Neural cell (in vitro differentiated cells): ENCODE data around the gene USP12.

Experiments
- CTCF ChIP-seq: fragments of 450-650 bp; IDR thresholded peaks from 2 replicates; pipeline ENCODE4 v1.5.1; 2014; ENCODE audit warnings: antibody characterized with exemption, mild to moderate bottlenecking, moderate library complexity; ENCODE audit not compliant: poor library complexity, severe bottlenecking
- EP300 ChIP-seq: fragments of 450-650 bp; conservative IDR thresholded peaks from 2 replicates; pipeline ENCODE4 v1.6.1; 2014; ENCODE audit warnings: antibody characterized with exemption, mild to moderate bottlenecking, moderate library complexity; ENCODE audit not compliant: poor library complexity, severe bottlenecking
- EZH2 ChIP-seq: fragments of 200-600, 300-800 bp; shearing (Covaris generic), sonication (generic); IDR thresholded peaks from 2 replicates; pipeline ENCODE4 v1.6.1; 2014; ENCODE audit warnings: antibody characterized with exemption, low read length, borderline replicate concordance, mild to moderate bottlenecking; ENCODE audit not compliant: insufficient read depth, poor library complexity, severe bottlenecking
- MXI1 ChIP-seq: fragments of 450-650 bp; conservative IDR thresholded peaks from 2 replicates; pipeline ENCODE4 v1.6.1; 2014; ENCODE audit warnings: antibody characterized with exemption, mild to moderate bottlenecking; ENCODE audit not compliant: poor library complexity, severe bottlenecking
- SMC3 ChIP-seq: fragments of 450-650 bp; conservative IDR thresholded peaks from 2 replicates; pipeline ENCODE4 v1.6.1; 2014; ENCODE audit warnings: antibody characterized with exemption, mild to moderate bottlenecking, moderate library complexity; ENCODE audit not compliant: poor library complexity
- TAF1 ChIP-seq: IDR thresholded peaks from 2 replicates; pipeline ENCODE4 v1.6.1; 2012; ENCODE audit warnings: low read depth
- TF ChIP-seq, protein P1 (sequence below): IDR thresholded peaks from 2 replicates; pipeline ENCODE4 v1.6.1; 2012; ENCODE audit warnings: borderline replicate concordance

DNA sequence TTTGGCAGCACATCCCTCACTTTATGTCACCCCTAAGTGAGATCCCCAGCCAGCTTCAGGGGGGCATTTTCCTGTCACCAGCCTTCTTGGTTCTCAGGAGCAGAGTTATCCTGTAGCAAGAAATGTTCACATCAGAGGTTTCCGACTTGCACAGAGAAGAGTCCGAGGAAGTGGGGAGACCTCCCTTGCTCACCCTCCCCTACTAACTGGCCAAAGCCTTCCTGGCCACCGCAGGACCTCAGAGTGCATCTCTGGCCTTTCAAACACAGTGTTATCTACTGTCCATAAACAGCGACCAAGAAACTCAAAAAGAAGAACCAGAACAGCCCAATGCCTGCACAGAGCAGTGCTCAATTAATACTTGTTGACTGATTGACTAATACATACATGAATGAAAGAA lies 134.4 kb downstream of the USP12 start:
- TF ChIP-seq CTCF (no peak), MXI1 (no peak), EP300 (no peak), EZH2 (no peak), TAF1 (no peak), SMC3 (no peak)
- TF ChIP-seq, protein P1, sequence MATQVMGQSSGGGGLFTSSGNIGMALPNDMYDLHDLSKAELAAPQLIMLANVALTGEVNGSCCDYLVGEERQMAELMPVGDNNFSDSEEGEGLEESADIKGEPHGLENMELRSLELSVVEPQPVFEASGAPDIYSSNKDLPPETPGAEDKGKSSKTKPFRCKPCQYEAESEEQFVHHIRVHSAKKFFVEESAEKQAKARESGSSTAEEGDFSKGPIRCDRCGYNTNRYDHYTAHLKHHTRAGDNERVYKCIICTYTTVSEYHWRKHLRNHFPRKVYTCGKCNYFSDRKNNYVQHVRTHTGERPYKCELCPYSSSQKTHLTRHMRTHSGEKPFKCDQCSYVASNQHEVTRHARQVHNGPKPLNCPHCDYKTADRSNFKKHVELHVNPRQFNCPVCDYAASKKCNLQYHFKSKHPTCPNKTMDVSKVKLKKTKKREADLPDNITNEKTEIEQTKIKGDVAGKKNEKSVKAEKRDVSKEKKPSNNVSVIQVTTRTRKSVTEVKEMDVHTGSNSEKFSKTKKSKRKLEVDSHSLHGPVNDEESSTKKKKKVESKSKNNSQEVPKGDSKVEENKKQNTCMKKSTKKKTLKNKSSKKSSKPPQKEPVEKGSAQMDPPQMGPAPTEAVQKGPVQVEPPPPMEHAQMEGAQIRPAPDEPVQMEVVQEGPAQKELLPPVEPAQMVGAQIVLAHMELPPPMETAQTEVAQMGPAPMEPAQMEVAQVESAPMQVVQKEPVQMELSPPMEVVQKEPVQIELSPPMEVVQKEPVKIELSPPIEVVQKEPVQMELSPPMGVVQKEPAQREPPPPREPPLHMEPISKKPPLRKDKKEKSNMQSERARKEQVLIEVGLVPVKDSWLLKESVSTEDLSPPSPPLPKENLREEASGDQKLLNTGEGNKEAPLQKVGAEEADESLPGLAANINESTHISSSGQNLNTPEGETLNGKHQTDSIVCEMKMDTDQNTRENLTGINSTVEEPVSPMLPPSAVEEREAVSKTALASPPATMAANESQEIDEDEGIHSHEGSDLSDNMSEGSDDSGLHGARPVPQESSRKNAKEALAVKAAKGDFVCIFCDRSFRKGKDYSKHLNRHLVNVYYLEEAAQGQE: no peak
